ENCODE data around the gene TBX20. TPM values are rescaled to one million over a fixed set of nuclear protein-coding genes. Genes with fewer than 3 reads are reported as not detected.
"Not testable (repeated sequence)": the region's sequence is repeated elsewhere in the genome, so short reads cannot be mapped to it uniquely, and the experiment has no call there.

Gene TBX20
- total RNA-seq, 2 experiments from 2014 or later, result 0.14 TPM; not detected in 1

GRCh38 chr7:35185578-35185907, 68.4 kb downstream of the TBX20 start:
- H3K4me3 Mint-ChIP-seq; DNase-seq; H3K36me3 Mint-ChIP-seq; CTCF ChIA-PET; H3K27ac Mint-ChIP-seq; ATAC-seq; H3K9me3 Mint-ChIP-seq (ENCODE audit: low read depth): not testable (repeated sequence)
- Mint-ChIP-seq H3K27me3 (peaks cover 44% of the 10 kb centered on the region), H3K4me1 (peaks cover 12% of the 10 kb centered on the region)

GRCh38 chr7:35184961-35185360, 68.9 kb downstream of the TBX20 start:
- H3K9me3 Mint-ChIP-seq (ENCODE audit: low read depth); CTCF ChIA-PET; DNase-seq; ATAC-seq; H3K27ac Mint-ChIP-seq; H3K36me3 Mint-ChIP-seq; H3K4me3 Mint-ChIP-seq: not testable (repeated sequence)
- peaks cover 44% of the 10 kb centered on the region for H3K27me3 Mint-ChIP-seq
- peaks cover 12% of the 10 kb centered on the region for H3K4me1 Mint-ChIP-seq

GRCh38 chr7:35183873-35184503, 69.9 kb downstream of the TBX20 start:
- DNase-seq; H3K9me3 Mint-ChIP-seq (ENCODE audit: low read depth); H3K36me3 Mint-ChIP-seq; H3K4me3 Mint-ChIP-seq; ATAC-seq; H3K27ac Mint-ChIP-seq; CTCF ChIA-PET: not testable (repeated sequence)
- peaks cover 12% of the 10 kb centered on the region for H3K4me1 Mint-ChIP-seq
- peaks cover 44% of the 10 kb centered on the region for H3K27me3 Mint-ChIP-seq

GRCh38 chr7:35180665-35181064, 73.2 kb downstream of the TBX20 start:
- DNase-seq; H3K9me3 Mint-ChIP-seq (ENCODE audit: low read depth); H3K4me3 Mint-ChIP-seq; H3K27ac Mint-ChIP-seq; H3K4me1 Mint-ChIP-seq; ATAC-seq; CTCF ChIA-PET; H3K36me3 Mint-ChIP-seq: not testable (repeated sequence)
- H3K27me3 Mint-ChIP-seq, result peaks cover 29% of the 10 kb centered on the region

- H3K27ac Mint-ChIP-seq; DNase-seq; H3K9me3 Mint-ChIP-seq (ENCODE audit: low read depth); CTCF ChIA-PET; H3K36me3 Mint-ChIP-seq; H3K4me3 Mint-ChIP-seq; ATAC-seq; H3K4me1 Mint-ChIP-seq: not testable (repeated sequence)
- H3K27me3 Mint-ChIP-seq, result peaks cover 15% of the 10 kb centered on the region
These were observed 80.7 kb downstream of the TBX20 start for GRCh38 chr7:35173176-35173575.

- H3K9me3 Mint-ChIP-seq (ENCODE audit: low read depth); H3K4me3 Mint-ChIP-seq; H3K4me1 Mint-ChIP-seq; H3K36me3 Mint-ChIP-seq; DNase-seq; H3K27ac Mint-ChIP-seq; ATAC-seq; CTCF ChIA-PET: not testable (repeated sequence)
- peaks cover 15% of the 10 kb centered on the region for H3K27me3 Mint-ChIP-seq
These were observed 81.8 kb downstream of the TBX20 start for GRCh38 chr7:35172131-35172530.

- H3K36me3 Mint-ChIP-seq; ATAC-seq; CTCF ChIA-PET; H3K9me3 Mint-ChIP-seq (ENCODE audit: low read depth); H3K4me1 Mint-ChIP-seq; DNase-seq; H3K4me3 Mint-ChIP-seq; H3K27ac Mint-ChIP-seq: not testable (repeated sequence)
- peaks cover 15% of the 10 kb centered on the region for H3K27me3 Mint-ChIP-seq
These were observed 86.2 kb downstream of the TBX20 start for GRCh38 chr7:35167658-35168057.

GRCh38 chr7:35167158-35167557, 86.7 kb downstream of the TBX20 start:
- DNase-seq; H3K9me3 Mint-ChIP-seq (ENCODE audit: low read depth); ATAC-seq; H3K36me3 Mint-ChIP-seq; H3K4me1 Mint-ChIP-seq; H3K27ac Mint-ChIP-seq; CTCF ChIA-PET; H3K4me3 Mint-ChIP-seq: not testable (repeated sequence)
- peaks cover 13% of the 10 kb centered on the region for H3K27me3 Mint-ChIP-seq

- H3K36me3 Mint-ChIP-seq; H3K4me3 Mint-ChIP-seq; H3K4me1 Mint-ChIP-seq; H3K27ac Mint-ChIP-seq; H3K9me3 Mint-ChIP-seq (ENCODE audit: low read depth); H3K27me3 Mint-ChIP-seq; DNase-seq; ATAC-seq; CTCF ChIA-PET: not testable (repeated sequence)
These were observed 92.7 kb downstream of the TBX20 start for GRCh38 chr7:35161059-35161740.

Other genes with a start within 250 kb of the TBX20 start
- gene DPY19L1, start 216.6 kb downstream of the TBX20 start, total RNA-seq, result 10 to 100 TPM; 16.0 to 21.1 TPM